K562 (cell line): ENCODE results near the gene R3HDM2.

Experiments used
- CBX5 ChIP-seq: IDR thresholded peaks from 2 replicates; pipeline ENCODE4 v1.6.1; 2014; ENCODE audit warnings: low read depth, borderline replicate concordance
- CTCF ChIP-seq, 3 experiments: IDR thresholded peaks in 2 of 3; conservative IDR thresholded peaks in 1 of 3; 2 replicates each; pipeline ENCODE4 v1.5.1; 2011 to 2012; ENCODE audit warnings: low read length in 3 of 3, mild to moderate bottlenecking in 3 of 3, control low read depth in 2 of 3, improper control_type of control experiment in 1 of 3, inconsistent platforms in 1 of 3, low read depth in 1 of 3, mixed read lengths in 1 of 3, moderate library complexity in 1 of 3; ENCODE audit not compliant: insufficient read depth in 2 of 3
- GATAD2A ChIP-seq: fragments of 450-650 bp; IDR thresholded peaks from 2 replicates; pipeline ENCODE4 v1.6.1; 2017
- HNRNPL ChIP-seq: fragments of 200-400 bp; formaldehyde crosslinking; IDR thresholded peaks from 2 replicates; pipeline ENCODE4 v1.6.1; 2017; ENCODE audit warnings: low read depth, mild to moderate bottlenecking, low read length
- MAFG ChIP-seq: fragments of 450-650 bp; conservative IDR thresholded peaks from 2 replicates; pipeline ENCODE4 v1.6.1; 2016; ENCODE audit warnings: missing genetic modification characterization, missing compliant biosample characterization
- MYNN ChIP-seq, 2 experiments: sonication (generic); formaldehyde crosslinking in 1 of 2; IDR thresholded peaks; 2 replicates each; pipeline versions ENCODE4 v1.5.0 to v1.6.1; 2016 to 2020; ENCODE audit warnings: antibody characterized with exemption in 1 of 2, missing genetic modification reagents in 1 of 2
- PML ChIP-seq: IDR thresholded peaks from 2 replicates; pipeline ENCODE4 v1.6.1; 2012; ENCODE audit warnings: low read length, inconsistent platforms
- RNF2 ChIP-seq: sonication (generic); IDR thresholded peaks from 2 replicates; pipeline ENCODE4 v1.6.1; 2016
- SIN3A ChIP-seq, 2 experiments: fragments of 150-350 bp in 1 of 2; IDR thresholded peaks; 2 replicates each; pipeline ENCODE4 v1.6.1; 2011 to 2016; ENCODE audit warnings: borderline replicate concordance in 2 of 2, low read depth in 2 of 2, low read length in 2 of 2, mild to moderate bottlenecking in 2 of 2, moderate library complexity in 2 of 2; ENCODE audit not compliant: control insufficient read depth in 1 of 2
- SMARCC2 ChIP-seq: fragments of 450-650 bp; IDR thresholded peaks from 2 replicates; pipeline ENCODE4 v1.6.1; 2017; ENCODE audit warnings: antibody characterized with exemption, moderate library complexity, mild to moderate bottlenecking, low read depth
- STAT6 ChIP-seq: sonication (generic); formaldehyde crosslinking; IDR thresholded peaks from 2 replicates; pipeline ENCODE4 v1.8.1; 2023; ENCODE audit warnings: mild to moderate bottlenecking, missing genetic modification reagents
- ZBTB33 ChIP-seq: sonication (generic); formaldehyde crosslinking; IDR thresholded peaks from 2 replicates; pipeline ENCODE4 v1.8.1; 2023; ENCODE audit warnings: mild to moderate bottlenecking, missing genetic modification reagents
- ZNF444 ChIP-seq: fragments of 250-450 bp; sonication (Bioruptor Pico); IDR thresholded peaks from 2 replicates; pipeline ENCODE4 v1.4.0; 2020; ENCODE audit warnings: mild to moderate bottlenecking, moderate library complexity

GRCh38 chr12:57370072-57370471 lies 60.8 kb downstream of the R3HDM2 start:
- no peak for TF ChIP-seq CTCF (IDR thresholded peaks at IDR 0.05 in 2 of 3, conservative IDR thresholded peaks at IDR 0.05 in 1 of 3; ENCODE audit: insufficient read depth in 2 of 3, low read depth in 1 of 3, low read length in 3 of 3)
- no peak for TF ChIP-seq SMARCC2
- no peak for TF ChIP-seq MAFG (tag)
- TF ChIP-seq CBX5 = no peak
- TF ChIP-seq SIN3A (IDR thresholded peaks at IDR 0.05; ENCODE audit: borderline replicate concordance in 2 of 2, control insufficient read depth in 1 of 2, low read depth in 2 of 2, low read length in 2 of 2) = no peak
- TF ChIP-seq MYNN (IDR thresholded peaks at IDR 0.05) = no peak
- TF ChIP-seq MYNN (CRISPR knock-in tag; IDR thresholded peaks at IDR 0.05) = no peak
- TF ChIP-seq STAT6 = no peak
- TF ChIP-seq PML = no peak
- no peak for TF ChIP-seq RNF2
- no peak for TF ChIP-seq ZBTB33 (CRISPR knock-in tag)
- TF ChIP-seq ZNF444 (CRISPR knock-in tag) = no peak
- TF ChIP-seq HNRNPL = no peak
- no peak for TF ChIP-seq GATAD2A
